Measurements from ENCODE around the gene DIDO1. TPM values are rescaled to one million over a fixed set of nuclear protein-coding genes. Genes with fewer than 3 reads are reported as not detected.

The DIDO1 gene
- total RNA-seq, 1 donor, result 46.3 TPM

- Histone ChIP-seq H3K4me1 (ENCODE audit: insufficient read depth, low read length) (no peaks in the 10 kb centered on the region), H3K4me2 (ENCODE audit: insufficient read depth, low read length) (peak overlapping the region; percentile 48), H3K27ac (ENCODE audit: low read depth, low read length) (no peak overlapping the region), H2AFZ (ENCODE audit: low read length) (peak overlapping the region; percentile 44), H4K20me1 (ENCODE audit: insufficient read depth, low read length) (no peaks in the 10 kb centered on the region), H3K4me3 (ENCODE audit: insufficient read depth, low read length) (peak overlapping the region; percentile 54), H3K27me3 (ENCODE audit: insufficient read depth, low read length) (peaks cover 81% of the 10 kb centered on the region), H3K36me3 (ENCODE audit: insufficient read depth, low read length) (no peaks in the 10 kb centered on the region), H3K79me2 (ENCODE audit: insufficient read depth, low read length) (no peaks in the 10 kb centered on the region), H3K9me3 (ENCODE audit: low read depth, low read length) (no peaks in the 10 kb centered on the region)
- peak; percentile 93 for DNase-seq (ENCODE audit: insufficient read length, low spot score, missing footprints)
- TF ChIP-seq, protein P1, sequence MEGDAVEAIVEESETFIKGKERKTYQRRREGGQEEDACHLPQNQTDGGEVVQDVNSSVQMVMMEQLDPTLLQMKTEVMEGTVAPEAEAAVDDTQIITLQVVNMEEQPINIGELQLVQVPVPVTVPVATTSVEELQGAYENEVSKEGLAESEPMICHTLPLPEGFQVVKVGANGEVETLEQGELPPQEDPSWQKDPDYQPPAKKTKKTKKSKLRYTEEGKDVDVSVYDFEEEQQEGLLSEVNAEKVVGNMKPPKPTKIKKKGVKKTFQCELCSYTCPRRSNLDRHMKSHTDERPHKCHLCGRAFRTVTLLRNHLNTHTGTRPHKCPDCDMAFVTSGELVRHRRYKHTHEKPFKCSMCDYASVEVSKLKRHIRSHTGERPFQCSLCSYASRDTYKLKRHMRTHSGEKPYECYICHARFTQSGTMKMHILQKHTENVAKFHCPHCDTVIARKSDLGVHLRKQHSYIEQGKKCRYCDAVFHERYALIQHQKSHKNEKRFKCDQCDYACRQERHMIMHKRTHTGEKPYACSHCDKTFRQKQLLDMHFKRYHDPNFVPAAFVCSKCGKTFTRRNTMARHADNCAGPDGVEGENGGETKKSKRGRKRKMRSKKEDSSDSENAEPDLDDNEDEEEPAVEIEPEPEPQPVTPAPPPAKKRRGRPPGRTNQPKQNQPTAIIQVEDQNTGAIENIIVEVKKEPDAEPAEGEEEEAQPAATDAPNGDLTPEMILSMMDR (IDR thresholded peaks at IDR 0.05; ENCODE audit: extremely low read depth, low read depth, low read length), result no peak
Observed at GRCh38 chr20:62835931-62836861, 90.1 kb downstream of the DIDO1 start.

DNA sequence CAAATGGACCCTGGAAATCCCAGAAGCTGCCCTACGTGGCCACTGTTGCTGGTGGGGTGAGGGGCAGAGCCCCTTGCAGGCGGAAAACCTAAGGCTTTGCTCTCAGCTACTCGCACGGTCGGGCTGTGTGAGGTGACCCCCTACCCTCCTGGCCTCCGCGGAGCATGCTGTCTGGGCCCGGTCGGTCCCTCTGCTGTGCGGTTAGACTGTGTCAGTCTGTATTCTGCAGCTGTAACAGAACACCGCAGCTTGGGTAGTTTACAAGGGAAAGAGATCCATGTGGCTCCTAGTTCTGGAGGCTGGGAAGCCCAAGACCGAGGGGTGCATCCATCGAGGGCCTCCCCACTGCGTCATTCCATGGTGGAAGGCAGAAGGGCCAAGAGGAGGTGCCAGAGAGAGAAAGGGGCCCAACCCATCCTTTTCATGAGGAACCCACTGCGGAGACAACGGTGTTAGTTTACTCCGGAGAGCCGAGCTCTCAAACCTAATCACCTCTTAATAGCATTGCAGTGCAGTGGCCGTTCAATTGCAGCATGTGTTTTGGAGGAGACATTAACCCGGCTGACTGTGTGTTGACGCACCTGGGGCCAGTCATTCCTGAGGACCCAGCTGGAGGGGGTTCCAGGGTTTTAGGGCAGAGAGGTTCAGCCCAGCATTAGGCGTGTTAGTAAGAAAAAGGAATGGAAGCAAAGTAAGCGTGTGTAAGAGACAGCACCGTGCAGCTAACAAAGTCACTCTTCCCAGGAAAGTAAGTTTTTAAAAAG is 91.2 kb downstream of the DIDO1 start:
- Histone ChIP-seq H3K27me3 (ENCODE audit: insufficient read depth, low read length) (peaks cover 75% of the 10 kb centered on the region), H3K4me1 (ENCODE audit: insufficient read depth, low read length) (no peaks in the 10 kb centered on the region), H3K27ac (ENCODE audit: low read depth, low read length) (no peak overlapping the region), H3K4me3 (ENCODE audit: insufficient read depth, low read length) (no peak overlapping the region), H3K9me3 (ENCODE audit: low read depth, low read length) (no peaks in the 10 kb centered on the region), H4K20me1 (ENCODE audit: insufficient read depth, low read length) (no peaks in the 10 kb centered on the region), H3K36me3 (ENCODE audit: insufficient read depth, low read length) (no peaks in the 10 kb centered on the region), H2AFZ (ENCODE audit: low read length) (no peak overlapping the region), H3K4me2 (ENCODE audit: insufficient read depth, low read length) (no peak overlapping the region), H3K79me2 (ENCODE audit: insufficient read depth, low read length) (no peaks in the 10 kb centered on the region)
- TF ChIP-seq, protein P1 (IDR thresholded peaks at IDR 0.05; ENCODE audit: extremely low read depth, low read depth, low read length), result no peak
- DNase-seq (ENCODE audit: insufficient read length, low spot score, missing footprints), result peak; percentile 76

GRCh38 chr20:62832951-62833391 is 93.3 kb downstream of the DIDO1 start:
- H3K27me3 ChIP-seq (ENCODE audit: insufficient read depth, low read length), result peaks cover 69% of the 10 kb centered on the region
- no peak overlapping the region for H3K4me2 ChIP-seq (ENCODE audit: insufficient read depth, low read length)
- H3K79me2 ChIP-seq (ENCODE audit: insufficient read depth, low read length), result no peaks in the 10 kb centered on the region
- H3K27ac ChIP-seq (ENCODE audit: low read depth, low read length), result no peak overlapping the region
- H3K4me3 ChIP-seq (ENCODE audit: insufficient read depth, low read length), result no peak overlapping the region
- no peaks in the 10 kb centered on the region for H4K20me1 ChIP-seq (ENCODE audit: insufficient read depth, low read length)
- H3K9me3 ChIP-seq (ENCODE audit: low read depth, low read length), result no peaks in the 10 kb centered on the region
- TF ChIP-seq, protein P1 (IDR thresholded peaks at IDR 0.05; ENCODE audit: extremely low read depth, low read depth, low read length), result no peak
- no peaks in the 10 kb centered on the region for H3K36me3 ChIP-seq (ENCODE audit: insufficient read depth, low read length)
- no peak overlapping the region for H2AFZ ChIP-seq (ENCODE audit: low read length)
- peak; percentile 77 for DNase-seq (ENCODE audit: insufficient read length, low spot score, missing footprints)
- no peaks in the 10 kb centered on the region for H3K4me1 ChIP-seq (ENCODE audit: insufficient read depth, low read length)
